ENCODE results near the gene MRPL57. TPM values are rescaled to one million over a fixed set of nuclear protein-coding genes. Genes with fewer than 3 reads are reported as not detected.

MRPL57 gene
- 19.9 and 20.2 TPM in 2 replicates for total RNA-seq

DNA sequence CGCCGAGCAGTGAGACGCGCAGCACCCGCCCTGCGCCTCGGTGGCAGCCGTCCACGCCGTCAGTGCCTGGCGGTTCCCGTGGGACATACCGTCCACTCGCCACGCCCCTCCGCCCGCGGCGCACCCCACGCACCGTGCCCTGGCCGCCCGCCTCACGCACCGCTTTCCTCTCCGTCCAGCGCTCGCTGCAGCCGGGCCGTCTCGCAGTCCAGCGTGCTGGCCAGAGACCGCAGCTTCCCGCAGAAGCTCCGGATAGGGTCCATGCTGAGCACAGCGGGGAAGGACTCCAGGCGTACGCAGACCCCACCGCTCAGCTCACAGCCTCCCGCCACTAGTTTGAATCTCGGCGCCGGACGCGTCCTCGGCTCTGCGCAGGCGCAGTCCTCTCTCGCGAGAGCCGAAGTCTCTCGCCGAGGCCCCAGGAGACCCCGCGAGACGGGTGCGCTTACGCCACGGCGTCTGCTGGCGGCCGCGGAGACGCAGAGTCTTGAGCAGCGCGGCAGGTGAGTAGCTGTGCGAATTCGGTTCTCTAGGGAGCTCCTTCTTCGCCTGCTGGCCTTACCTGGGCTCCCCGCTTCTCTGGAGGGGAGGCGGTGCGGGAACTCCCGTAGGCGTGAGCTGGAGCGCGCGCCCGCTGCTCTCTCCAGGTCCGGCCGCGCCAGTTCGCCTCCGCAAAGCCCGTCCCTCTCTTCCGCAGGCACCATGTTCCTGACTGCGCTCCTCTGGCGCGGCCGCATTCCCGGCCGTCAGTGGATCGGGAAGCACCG lies at the start of gene MRPL57, which contains the start of gene SKA3:
TSS of gene MRPL57 (plus strand) at position 444 of the 767 bp plus-strand sequence. CDS start at position 703, 259 bp downstream.
TSS of gene SKA3 (minus strand) at position 338 of the 767 bp plus-strand sequence. CDS start at position 263, 75 bp downstream.

Other genes starting within 250 kb of the MRPL57 start
- gene LATS2, start 115.1 kb upstream of the MRPL57 start, total RNA-seq: 13.5 and 13.8 TPM in 2 replicates
- 42.8 and 57.9 TPM in 2 replicates for gene SAP18, start 36.5 kb upstream of the MRPL57 start, total RNA-seq
- gene SKA3, start 106 bp upstream of the MRPL57 start, total RNA-seq: 2.3 and 3.9 TPM in 2 replicates